ENCODE data around the gene DOCK7. TPM values are rescaled to one million over a fixed set of nuclear protein-coding genes. Genes with fewer than 3 reads are reported as not detected.
"Not testable (repeated sequence)": the region's sequence is repeated elsewhere in the genome, so short reads cannot be mapped to it uniquely, and the experiment has no call there.

DOCK7 gene
- polyA plus RNA-seq, 4 donors, result 51.5 to 61.5 (median 56.5) TPM

GRCh38 chr1:62613325-62613727, 74.9 kb downstream of the DOCK7 start:
- DNase-seq (ENCODE audit: low read depth in 4 of 4, low spot score in 2 of 4), result no peak

- no peak for DNase-seq (ENCODE audit: low read depth in 4 of 4, low spot score in 2 of 4)
Observed at GRCh38 chr1:62612770-62613169, 75.4 kb downstream of the DOCK7 start.

- not testable (repeated sequence) for DNase-seq (ENCODE audit: low read depth in 4 of 4, low spot score in 2 of 4)
Observed at GRCh38 chr1:62610588-62610987, 77.6 kb downstream of the DOCK7 start.

- no peak for DNase-seq (ENCODE audit: low read depth in 4 of 4, low spot score in 2 of 4)
Observed at GRCh38 chr1:62608905-62609304, 79.3 kb downstream of the DOCK7 start.

GRCh38 chr1:62601457-62601856, 86.7 kb downstream of the DOCK7 start:
- DNase-seq (ENCODE audit: low read depth in 4 of 4, low spot score in 2 of 4), result no peak

- DNase-seq (ENCODE audit: low read depth in 4 of 4, low spot score in 2 of 4), result no peak
Observed at GRCh38 chr1:62599044-62599443, 89.1 kb downstream of the DOCK7 start.

GRCh38 chr1:62597281-62597680, 90.9 kb downstream of the DOCK7 start, which contains the start of gene ANGPTL3:
Gene ANGPTL3, plus strand, starts transcription at chr1:62597520. Its CDS starts 47 bp downstream, at chr1:62597567.
- DNase-seq (ENCODE audit: low read depth in 4 of 4, low spot score in 2 of 4), result no peak

GRCh38 chr1:62595647-62596046, 92.5 kb downstream of the DOCK7 start:
- DNase-seq (ENCODE audit: low read depth in 4 of 4, low spot score in 2 of 4), result no peak

- DNase-seq (ENCODE audit: low read depth in 4 of 4, low spot score in 2 of 4), result no peak
Observed at GRCh38 chr1:62593825-62594394, 94.3 kb downstream of the DOCK7 start.

- no peak for DNase-seq (ENCODE audit: low read depth in 4 of 4, low spot score in 2 of 4)
Observed at GRCh38 chr1:62590970-62591368, 97.2 kb downstream of the DOCK7 start.

GRCh38 chr1:62590255-62590969, 97.8 kb downstream of the DOCK7 start:
- no peak for DNase-seq (ENCODE audit: low read depth in 4 of 4, low spot score in 2 of 4)

- DNase-seq (ENCODE audit: low read depth in 4 of 4, low spot score in 2 of 4), result no peak
Observed at GRCh38 chr1:62589321-62589720, 98.9 kb downstream of the DOCK7 start.

- no peak for DNase-seq (ENCODE audit: low read depth in 4 of 4, low spot score in 2 of 4)
Observed at GRCh38 chr1:62588000-62588399, 100.2 kb downstream of the DOCK7 start.

- DNase-seq (ENCODE audit: low read depth in 4 of 4, low spot score in 2 of 4), result no peak
Observed at GRCh38 chr1:62585469-62586155, 102.6 kb downstream of the DOCK7 start.

GRCh38 chr1:62573675-62574074, 114.5 kb downstream of the DOCK7 start:
- DNase-seq (ENCODE audit: low read depth in 4 of 4, low spot score in 2 of 4), result no peak

- no peak for DNase-seq (ENCODE audit: low read depth in 4 of 4, low spot score in 2 of 4)
Observed at GRCh38 chr1:62572476-62572875, 115.7 kb downstream of the DOCK7 start.

- DNase-seq (ENCODE audit: low read depth in 4 of 4, low spot score in 2 of 4), result not testable (repeated sequence)
Observed at GRCh38 chr1:62571517-62571916, 116.7 kb downstream of the DOCK7 start.

- not testable (repeated sequence) for DNase-seq (ENCODE audit: low read depth in 4 of 4, low spot score in 2 of 4)
Observed at GRCh38 chr1:62567926-62568325, 120.3 kb downstream of the DOCK7 start.

- not testable (repeated sequence) for DNase-seq (ENCODE audit: low read depth in 4 of 4, low spot score in 2 of 4)
Observed at GRCh38 chr1:62567182-62567581, 121.0 kb downstream of the DOCK7 start.

- no peak for DNase-seq (ENCODE audit: low read depth in 4 of 4, low spot score in 2 of 4)
Observed at GRCh38 chr1:62561306-62561705, 126.9 kb downstream of the DOCK7 start.

GRCh38 chr1:62544570-62544969, 143.6 kb downstream of the DOCK7 start:
- no peak for DNase-seq (ENCODE audit: low read depth in 4 of 4, low spot score in 2 of 4)

GRCh38 chr1:62541048-62541447, 147.1 kb downstream of the DOCK7 start:
- DNase-seq (ENCODE audit: low read depth in 4 of 4, low spot score in 2 of 4), result no peak

Measured in left renal cortex interstitium (tissue), 4 donors.